Mesenchymal stem cell (in vitro differentiated cells and primary cell): ENCODE results near the gene AVP.

Experiments
- DNase-seq: peaks from one replicate; pipeline ENCODE4 v3.0.0-alpha.2; 2013
- H2AFZ ChIP-seq: one replicate; pipeline ENCODE4 v1.6.1; 2013; ENCODE audit warnings: low read depth, mild to moderate bottlenecking, control low read depth, inconsistent platforms, low read length, moderate library complexity
- H2AK5ac ChIP-seq: 2 replicates; pipeline ENCODE4 v1.6.1; 2013; ENCODE audit warnings: low read length, moderate library complexity, mild to moderate bottlenecking, inconsistent platforms; ENCODE audit not compliant: severe bottlenecking
- H2BK120ac ChIP-seq: one replicate; pipeline ENCODE4 v1.6.1; 2013; ENCODE audit warnings: low read depth, mild to moderate bottlenecking, inconsistent platforms, low read length, moderate library complexity
- H2BK12ac ChIP-seq, 2 experiments: one replicate each; pipeline ENCODE4 v1.6.1; 2013; ENCODE audit warnings: inconsistent platforms in 2 of 2, low read length in 2 of 2, mild to moderate bottlenecking in 2 of 2, moderate library complexity in 2 of 2, control low read depth in 1 of 2
- H2BK15ac ChIP-seq: one replicate; pipeline ENCODE4 v1.6.1; 2013; ENCODE audit warnings: mild to moderate bottlenecking, low read depth, inconsistent platforms; ENCODE audit not compliant: poor library complexity, severe bottlenecking
- H2BK5ac ChIP-seq: 2 replicates; pipeline ENCODE4 v1.6.1; 2013; ENCODE audit warnings: low read depth, mild to moderate bottlenecking, low read length, control low read depth, inconsistent platforms; ENCODE audit not compliant: poor library complexity, severe bottlenecking
- H3K14ac ChIP-seq, 2 experiments: one replicate each; pipeline ENCODE4 v1.6.1; 2013; ENCODE audit warnings: inconsistent platforms in 2 of 2, low read length in 2 of 2, control low read depth in 1 of 2, mild to moderate bottlenecking in 1 of 2, moderate library complexity in 1 of 2
- H3K18ac ChIP-seq, 2 experiments: one replicate each; pipeline ENCODE4 v1.6.1; 2013; ENCODE audit warnings: inconsistent platforms in 2 of 2, low read length in 2 of 2, control low read depth in 1 of 2, low read depth in 1 of 2, mild to moderate bottlenecking in 1 of 2
- H3K23ac ChIP-seq, 2 experiments: one replicate each; pipeline ENCODE4 v1.6.1; 2013; ENCODE audit warnings: inconsistent platforms in 2 of 2, low read length in 2 of 2, mild to moderate bottlenecking in 2 of 2, moderate library complexity in 2 of 2, control low read depth in 1 of 2
- H3K27ac ChIP-seq: 2 replicates; pipeline ENCODE4 v1.5.1; 2013; ENCODE audit warnings: mild to moderate bottlenecking, moderate library complexity, low read length, control low read depth, inconsistent platforms; ENCODE audit not compliant: poor library complexity, severe bottlenecking
- H3K27me3 ChIP-seq, 2 experiments: 2 replicates each; pipeline versions ENCODE4 v1.6.1 to v1.7.0; 2013; ENCODE audit warnings: low read length in 2 of 2, mild to moderate bottlenecking in 2 of 2, moderate library complexity in 2 of 2, control low read depth in 1 of 2, inconsistent platforms in 1 of 2; ENCODE audit not compliant: control insufficient read depth in 1 of 2, insufficient read depth in 1 of 2
- H3K36me3 ChIP-seq, 2 experiments: 2 replicates each; pipeline versions ENCODE4 v1.6.1 to v1.7.0; 2013; ENCODE audit warnings: low read length in 2 of 2, control low read depth in 1 of 2, inconsistent platforms in 1 of 2, low read depth in 1 of 2, mild to moderate bottlenecking in 1 of 2; ENCODE audit not compliant: insufficient read depth in 2 of 2, control insufficient read depth in 1 of 2
- H3K4ac ChIP-seq, 2 experiments: one replicate each; pipeline ENCODE4 v1.6.1; 2013; ENCODE audit warnings: inconsistent platforms in 2 of 2, low read length in 2 of 2, mild to moderate bottlenecking in 2 of 2, moderate library complexity in 2 of 2, control low read depth in 1 of 2, low read depth in 1 of 2
- H3K4me1 ChIP-seq: 2 replicates; pipeline ENCODE4 v1.6.1; 2013; ENCODE audit warnings: low read depth, low read length, control low read depth; ENCODE audit not compliant: control insufficient read depth, insufficient read depth
- H3K4me2 ChIP-seq: 2 replicates; pipeline ENCODE4 v1.6.1; 2013; ENCODE audit warnings: low read length, mild to moderate bottlenecking, inconsistent platforms; ENCODE audit not compliant: poor library complexity, severe bottlenecking
- H3K4me3 ChIP-seq, 2 experiments: 2 replicates each; pipeline versions ENCODE4 v1.5.1 to v1.7.0; 2013; ENCODE audit warnings: low read length in 2 of 2, mild to moderate bottlenecking in 2 of 2, control low read depth in 1 of 2, low read depth in 1 of 2; ENCODE audit not compliant: insufficient read depth in 1 of 2
- H3K79me1 ChIP-seq: replicated peaks from 2 replicates; pipeline ENCODE4 v1.6.1; 2013; ENCODE audit warnings: mild to moderate bottlenecking, control low read depth, low read length, inconsistent platforms; ENCODE audit not compliant: poor library complexity, severe bottlenecking
- H3K9ac ChIP-seq: 2 replicates; pipeline ENCODE4 v1.7.0; 2013; ENCODE audit warnings: mild to moderate bottlenecking, low read length, moderate library complexity
- H3K9me3 ChIP-seq: 2 replicates; pipeline ENCODE4 v1.7.0; 2013; ENCODE audit warnings: mild to moderate bottlenecking, low read length; ENCODE audit not compliant: control insufficient read depth
- H4K8ac ChIP-seq: one replicate; pipeline ENCODE4 v1.6.1; 2013; ENCODE audit warnings: inconsistent platforms, mild to moderate bottlenecking, low read length, moderate library complexity
- H4K91ac ChIP-seq: one replicate; pipeline ENCODE4 v1.6.1; 2013; ENCODE audit warnings: mild to moderate bottlenecking, low read length, inconsistent platforms
- WGBS: methylation state at CpG from one replicate; pipeline ENCODE4 v1.1.7; 2013; ENCODE audit warnings: mixed read lengths; 5-methylcytosine and 5-hydroxymethylcytosine counted together

AVP gene

GRCh38 chr20:3100480-3100879, 16.0 kb upstream of the AVP start:
- Histone ChIP-seq H3K14ac (no peak overlapping the region), H2AK5ac (no peak overlapping the region), H3K4ac (no peak overlapping the region), H4K8ac (no peak overlapping the region), H4K91ac (no peak overlapping the region), H3K4me1 (no peaks in the 10 kb centered on the region), H3K4me3 (no peak overlapping the region), H2BK12ac (no peak overlapping the region), H3K23ac (no peak overlapping the region), H2BK120ac (no peak overlapping the region), H3K79me1 (no peaks in the 10 kb centered on the region), H3K36me3 (no peaks in the 10 kb centered on the region), H3K27ac (no peak overlapping the region), H2AFZ (no peak overlapping the region), H3K9ac (no peak overlapping the region), H3K18ac (no peak overlapping the region), H3K4me2 (no peak overlapping the region), H2BK5ac (no peak overlapping the region), H2BK15ac (no peak overlapping the region), H3K27me3 (no peaks in the 10 kb centered on the region), H3K9me3 (no peaks in the 10 kb centered on the region)
- 87% methylated on average over 7 of the region's 7 CpGs for WGBS
- no peak for DNase-seq

DNA sequence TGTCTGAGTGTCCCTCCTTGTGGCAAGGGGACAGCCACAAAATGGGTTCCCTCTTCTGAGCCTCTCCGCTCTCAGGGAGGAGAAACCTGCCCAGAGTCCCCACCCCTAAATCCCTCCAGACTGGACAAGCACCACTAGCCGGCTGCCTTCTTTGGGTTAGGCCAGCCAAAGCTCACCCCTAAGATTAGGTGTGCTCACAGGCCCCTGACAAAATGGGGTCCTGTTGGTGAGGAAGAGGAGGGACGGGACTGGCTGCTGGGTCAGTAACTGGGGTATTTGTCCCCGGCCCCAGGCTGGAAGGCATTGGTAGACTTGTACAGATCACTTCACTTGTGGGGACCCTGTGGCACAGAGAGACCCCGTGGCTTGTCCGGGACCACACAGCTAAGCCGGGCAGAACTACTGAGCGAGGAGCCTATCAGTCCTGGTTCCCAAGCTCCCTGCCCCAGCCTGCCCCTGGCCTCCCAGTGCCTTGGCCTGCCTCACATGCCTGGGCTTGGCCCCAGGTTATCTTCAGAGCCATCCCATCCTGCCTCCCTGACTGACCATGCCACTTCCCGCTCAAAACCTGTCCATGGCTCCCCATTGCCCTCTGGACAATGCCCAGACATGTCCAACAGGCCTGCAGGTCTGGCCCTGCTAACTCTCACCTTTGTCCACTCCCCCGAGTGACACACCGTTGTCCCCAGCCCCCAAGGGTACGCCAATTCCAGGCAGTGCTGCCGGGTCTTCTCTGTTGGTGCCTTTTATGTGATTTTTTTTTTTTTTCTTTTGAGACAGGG, 10.5 kb upstream of the AVP start:
- Histone ChIP-seq H2AFZ (no peak overlapping the region), H3K4me2 (no peak overlapping the region), H3K9ac (no peak overlapping the region), H4K91ac (peak overlapping the region; percentile 18), H3K79me1 (no peaks in the 10 kb centered on the region), H3K23ac (no peak overlapping the region), H3K9me3 (no peaks in the 10 kb centered on the region), H2BK120ac (no peak overlapping the region), H3K27me3 (peaks cover 15 to 21% of the 10 kb centered on the region in 2 experiments), H2BK15ac (no peak overlapping the region), H3K27ac (no peak overlapping the region), H3K36me3 (no peaks in the 10 kb centered on the region), H2BK12ac (no peak overlapping the region), H4K8ac (peak overlapping the region; percentile 49), H3K18ac (no peak overlapping the region), H2BK5ac (no peak overlapping the region), H3K14ac (peak overlapping the region in 1 of 2 experiments; percentile 31), H3K4me1 (peaks cover 10% of the 10 kb centered on the region), H3K4me3 (no peak overlapping the region), H3K4ac (no peak overlapping the region), H2AK5ac (no peak overlapping the region)
- 97% methylated on average over 13 of the region's 13 CpGs for WGBS
- DNase-seq = no peak

DNA sequence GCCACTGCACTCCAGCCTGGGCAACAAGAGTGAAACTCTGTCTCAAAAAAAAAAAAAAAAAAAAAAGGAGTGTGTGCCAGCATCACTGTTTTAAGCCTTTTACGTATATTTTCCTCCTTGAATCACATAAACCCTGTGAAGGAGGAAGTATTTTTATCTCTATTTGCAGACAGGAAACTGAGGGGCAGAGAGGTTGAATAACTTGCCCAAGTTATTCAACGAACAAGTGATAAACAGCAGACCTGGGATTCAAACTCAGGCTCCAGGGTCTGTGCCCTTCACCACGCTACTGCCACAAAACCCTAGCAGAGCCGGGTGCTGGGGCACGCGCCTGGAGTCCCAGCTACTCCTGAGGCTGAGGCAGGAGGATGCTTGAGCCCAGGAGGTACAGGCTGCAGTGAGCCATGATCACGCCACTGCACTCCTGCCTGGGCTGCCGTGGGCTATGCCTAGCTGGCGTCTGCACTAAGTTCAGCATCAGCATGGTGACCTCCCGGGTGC, 9.4 kb upstream of the AVP start:
- no peak overlapping the region for H2BK12ac ChIP-seq
- H2BK5ac ChIP-seq = no peak overlapping the region
- H3K27me3 ChIP-seq = peaks cover 20 to 26% of the 10 kb centered on the region in 2 experiments
- H3K4me2 ChIP-seq = no peak overlapping the region
- H3K4me3 ChIP-seq = no peak overlapping the region
- no peak overlapping the region for H4K91ac ChIP-seq
- H3K4me1 ChIP-seq = peaks cover 10% of the 10 kb centered on the region
- no peak overlapping the region for H4K8ac ChIP-seq
- H2BK15ac ChIP-seq = no peak overlapping the region
- WGBS = 92% methylated on average over 9 of the region's 10 CpGs
- no peak overlapping the region for H2AFZ ChIP-seq
- no peaks in the 10 kb centered on the region for H3K36me3 ChIP-seq
- no peak overlapping the region for H3K9ac ChIP-seq
- H3K18ac ChIP-seq = no peak overlapping the region
- no peaks in the 10 kb centered on the region for H3K9me3 ChIP-seq
- no peaks in the 10 kb centered on the region for H3K79me1 ChIP-seq
- no peak overlapping the region for H2BK120ac ChIP-seq
- no peak overlapping the region for H3K14ac ChIP-seq
- H3K4ac ChIP-seq = no peak overlapping the region
- no peak overlapping the region for H2AK5ac ChIP-seq
- no peak for DNase-seq
- no peak overlapping the region for H3K27ac ChIP-seq
- H3K23ac ChIP-seq = no peak overlapping the region

DNA sequence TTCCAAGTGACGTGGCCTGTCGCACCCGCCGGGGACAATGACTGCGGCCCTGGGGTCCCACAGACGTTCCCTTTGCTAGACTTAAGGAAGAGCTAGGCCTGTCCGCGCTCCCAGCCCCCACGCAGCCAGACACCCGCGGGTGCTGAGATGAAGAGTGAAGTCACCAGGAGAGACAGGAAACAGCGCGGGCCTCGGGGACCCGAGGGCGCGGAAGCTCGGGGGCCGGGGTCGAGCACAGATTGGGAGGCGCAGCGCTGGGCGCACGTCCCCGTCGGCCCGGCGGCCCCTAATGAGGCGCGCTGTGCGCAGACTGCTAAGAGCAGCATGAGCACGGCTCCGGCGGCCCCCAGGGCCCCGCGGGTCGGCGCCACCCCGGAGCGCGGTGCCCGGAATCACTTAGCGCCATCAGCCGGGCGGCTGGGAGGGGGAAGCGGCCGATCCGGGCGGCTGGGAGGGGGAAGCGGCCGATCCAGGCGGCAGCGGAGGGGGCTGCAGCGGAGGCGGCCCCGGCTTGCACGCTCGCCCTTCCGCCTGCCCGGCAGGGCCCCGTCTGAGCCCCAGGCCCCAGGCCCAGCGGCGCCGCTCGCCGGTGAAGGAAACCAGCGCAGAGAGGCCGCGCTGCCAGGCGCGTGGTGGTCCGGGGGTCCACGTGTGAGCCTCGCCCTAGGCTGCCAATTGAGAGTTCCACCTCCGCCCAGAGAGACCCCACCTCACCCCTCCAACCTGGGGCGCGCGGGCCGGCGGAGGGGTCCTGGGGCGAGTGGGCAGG, 8.3 kb upstream of the AVP start:
- Histone ChIP-seq H2BK120ac (peak overlapping the region; percentile 79), H3K36me3 (no peaks in the 10 kb centered on the region), H3K9ac (peak overlapping the region; percentile 75), H3K4me1 (peaks cover 10% of the 10 kb centered on the region), H3K27me3 (peaks cover 26 to 30% of the 10 kb centered on the region in 2 experiments), H4K91ac (peak overlapping the region; percentile 68), H2AFZ (peak overlapping the region; percentile 81), H2BK5ac (no peak overlapping the region), H3K79me1 (no peaks in the 10 kb centered on the region), H3K4me3 (peak overlapping the region; percentile 51 to 61), H3K23ac (no peak overlapping the region), H3K27ac (no peak overlapping the region), H3K4ac (no peak overlapping the region), H2AK5ac (no peak overlapping the region), H3K4me2 (peak overlapping the region; percentile 74), H2BK15ac (peak overlapping the region; percentile 80), H3K14ac (peak overlapping the region; percentile 57 to 86), H3K18ac (peak overlapping the region in 1 of 2 experiments; percentile 73), H3K9me3 (no peaks in the 10 kb centered on the region), H2BK12ac (no peak overlapping the region), H4K8ac (peak overlapping the region; percentile 98)
- WGBS = 22% methylated on average over 68 of the region's 81 CpGs
- DNase-seq = no peak
